Sigmoid colon (tissue), 7 donors: Measurements from ENCODE around the gene RPL14. TPM values are rescaled to one million over a fixed set of nuclear protein-coding genes. Genes with fewer than 3 reads are reported as not detected.

Experiments used
- DNase-seq: peaks from one replicate; pipeline ENCODE4 v3.0.0-alpha.2; 2019
- H3K27ac ChIP-seq, 4 donors: fragments of 200-600 bp; sonication (generic); one replicate each; pipeline ENCODE4 v1.5.1; 2016 to 2019; ENCODE audit warnings: mild to moderate bottlenecking in 1 of 4
- H3K27me3 ChIP-seq, 3 donors: fragments of 200-600 bp; sonication (generic); one replicate each; pipeline ENCODE4 v1.5.1; 2019; ENCODE audit warnings: mild to moderate bottlenecking in 1 of 3
- H3K36me3 ChIP-seq, 4 donors: fragments of 200-600 bp; sonication (generic); one replicate each; pipeline ENCODE4 v1.5.1; 2016 to 2019
- H3K4me1 ChIP-seq, 4 donors: fragments of 200-600 bp; sonication (generic); one replicate each; pipeline ENCODE4 v1.5.1; 2017 to 2019
- H3K4me3 ChIP-seq, 4 donors: fragments of 200-600 bp; sonication (generic); one replicate each; pipeline ENCODE4 v1.5.1; 2017 to 2019; ENCODE audit warnings: mild to moderate bottlenecking in 2 of 4, moderate library complexity in 1 of 4
- H3K9me3 ChIP-seq, 4 donors: fragments of 200-600 bp in 3 of 4; sonication (generic) in 3 of 4; one replicate each; pipeline versions ENCODE4 v1.5.1 to v1.6.1; 2013 to 2019
- EP300 ChIP-seq, 4 donors: sonication (generic); formaldehyde crosslinking; IDR thresholded peaks; one replicate each; pipeline ENCODE4 v1.6.1; 2017; ENCODE audit warnings: antibody characterized with exemption in 4 of 4
- POLR2A ChIP-seq, 2 donors: fragments of 450-650 bp; IDR thresholded peaks; one replicate each; pipeline ENCODE4 v1.6.1; 2016; ENCODE audit warnings: antibody characterized with exemption in 2 of 2, mild to moderate bottlenecking in 2 of 2, moderate library complexity in 2 of 2
- POLR2AphosphoS5 ChIP-seq, 4 donors: sonication (generic); formaldehyde crosslinking; IDR thresholded peaks; one replicate each; pipeline ENCODE4 v1.6.1; 2017; ENCODE audit warnings: antibody characterized with exemption in 4 of 4
- WGBS, 2 donors: extraction: QIAGEN DNeasy Blood & Tissue Kit; methylation state at CpG; one replicate each; pipeline ENCODE4 v1.1.7; 2013; 5-methylcytosine and 5-hydroxymethylcytosine counted together
- intact Hi-C: fragments of 100-400 bp; cut with DNase I; formaldehyde crosslinking; loops from one replicate; pipeline ENCODE4 v1.15.1; 2023
- polyA plus RNA-seq, 3 donors: library from polyadenylated mRNA; stranded (reverse); fragments of 200-250 nt; gene quantifications; one replicate each; pipeline ENCODE4 v1.2.3, GENCODE V29; 2013
- total RNA-seq, 4 donors: library from RNA; depleted of rRNA; stranded (reverse); fragments of >200 nt; gene quantifications; one replicate each; pipeline ENCODE4 v1.1.0, GENCODE V29; 2016
- TF ChIP-seq, protein P1 (sequence below), 4 experiments: fragments of 450-650 bp in 3 of 4; fragments of 200-600 bp in 1 of 4; IDR thresholded peaks; one replicate each; pipeline ENCODE4 v1.5.1; 2016 to 2019; ENCODE audit warnings: antibody characterized with exemption in 4 of 4, mild to moderate bottlenecking in 3 of 4, moderate library complexity in 2 of 4
- donor health status: healthy with polysubstance abuse.
- donor health status: Bipolar disorder and iron deficiency.
- donor health status: healthy.

The RPL14 gene
- total and polyA plus RNA-seq, 7 donors, result 447 to 1,712 (median 619) TPM

DNA sequence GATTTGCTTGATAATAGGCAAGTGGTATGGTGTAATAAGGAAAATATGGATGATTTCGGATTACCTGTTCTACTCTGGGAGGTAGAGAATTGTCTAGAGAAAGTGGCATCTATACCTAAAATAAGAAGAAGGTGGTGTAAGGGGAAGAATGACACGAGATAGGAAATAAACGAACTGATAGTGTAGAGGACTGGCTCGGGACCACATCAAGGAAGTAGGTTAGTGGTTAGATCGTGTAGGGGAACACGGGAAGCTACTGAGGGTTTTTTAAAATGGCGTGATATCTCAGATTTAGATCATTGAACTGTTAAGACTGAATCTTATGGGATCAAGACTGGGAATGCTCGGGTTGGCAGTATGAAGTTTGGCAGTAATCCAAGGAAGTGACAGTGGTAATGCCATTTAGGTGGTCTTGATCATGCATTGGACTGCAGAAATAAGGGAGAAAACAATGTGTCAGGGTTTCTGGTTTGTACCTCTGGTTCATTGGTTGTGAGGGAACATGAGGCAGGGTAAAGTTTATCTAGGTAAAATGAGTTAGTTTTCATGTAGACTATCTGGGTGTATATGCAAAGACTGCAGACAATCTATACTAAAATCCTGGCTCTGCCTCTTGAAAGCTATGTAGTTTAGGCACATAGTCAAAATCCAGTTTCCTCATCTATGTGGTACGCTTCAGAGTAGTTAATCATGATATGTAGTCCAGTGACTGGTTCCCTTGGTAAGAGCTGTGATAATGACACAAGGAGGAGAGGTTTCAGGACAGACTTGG lies 7.4 kb downstream of the RPL14 start:
- Histone ChIP-seq H3K36me3 (peaks cover 12 to 62% (median 39%) of the 10 kb centered on the region in 4 donors), H3K4me3 (no peak overlapping the region), H3K4me1 (no peaks in the 10 kb centered on the region), H3K9me3 (no peaks in the 10 kb centered on the region), H3K27ac (no peak overlapping the region), H3K27me3 (no peaks in the 10 kb centered on the region)
- TF ChIP-seq POLR2AphosphoS5 (IDR thresholded peaks at IDR 0.05), result peak in 1 of 4 donors; percentile 15
- no peak for TF ChIP-seq POLR2A (IDR thresholded peaks at IDR 0.05)
- TF ChIP-seq, protein P1, sequence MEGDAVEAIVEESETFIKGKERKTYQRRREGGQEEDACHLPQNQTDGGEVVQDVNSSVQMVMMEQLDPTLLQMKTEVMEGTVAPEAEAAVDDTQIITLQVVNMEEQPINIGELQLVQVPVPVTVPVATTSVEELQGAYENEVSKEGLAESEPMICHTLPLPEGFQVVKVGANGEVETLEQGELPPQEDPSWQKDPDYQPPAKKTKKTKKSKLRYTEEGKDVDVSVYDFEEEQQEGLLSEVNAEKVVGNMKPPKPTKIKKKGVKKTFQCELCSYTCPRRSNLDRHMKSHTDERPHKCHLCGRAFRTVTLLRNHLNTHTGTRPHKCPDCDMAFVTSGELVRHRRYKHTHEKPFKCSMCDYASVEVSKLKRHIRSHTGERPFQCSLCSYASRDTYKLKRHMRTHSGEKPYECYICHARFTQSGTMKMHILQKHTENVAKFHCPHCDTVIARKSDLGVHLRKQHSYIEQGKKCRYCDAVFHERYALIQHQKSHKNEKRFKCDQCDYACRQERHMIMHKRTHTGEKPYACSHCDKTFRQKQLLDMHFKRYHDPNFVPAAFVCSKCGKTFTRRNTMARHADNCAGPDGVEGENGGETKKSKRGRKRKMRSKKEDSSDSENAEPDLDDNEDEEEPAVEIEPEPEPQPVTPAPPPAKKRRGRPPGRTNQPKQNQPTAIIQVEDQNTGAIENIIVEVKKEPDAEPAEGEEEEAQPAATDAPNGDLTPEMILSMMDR (IDR thresholded peaks at IDR 0.05), result no peak
- no peak for TF ChIP-seq EP300 (IDR thresholded peaks at IDR 0.05)
- intact Hi-C loops, result no loop called here
- 65 to 71% methylated on average over 9 of the region's 9 CpGs for WGBS, 2 donors
- DNase-seq, result no peak

DNA sequence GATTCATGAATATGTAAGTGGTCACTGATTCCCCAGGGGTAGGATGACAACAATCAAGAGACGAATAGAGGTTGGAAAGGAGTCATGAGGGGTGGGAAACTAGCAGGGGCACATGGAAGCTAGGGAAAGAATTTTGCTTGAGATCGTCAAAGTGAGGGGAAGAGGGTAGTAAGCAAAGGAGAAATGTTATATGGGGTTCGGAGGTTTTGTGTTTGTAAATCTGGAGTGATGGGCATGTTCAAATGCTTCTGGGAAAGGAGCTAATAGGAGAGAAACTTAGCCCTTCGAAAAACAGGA lies 7.9 kb downstream of the RPL14 start:
- Histone ChIP-seq H3K36me3 (peaks cover 12 to 57% (median 36%) of the 10 kb centered on the region in 4 donors), H3K27ac (no peak overlapping the region), H3K4me3 (no peak overlapping the region), H3K27me3 (no peaks in the 10 kb centered on the region), H3K9me3 (no peaks in the 10 kb centered on the region), H3K4me1 (no peaks in the 10 kb centered on the region)
- no peak for TF ChIP-seq EP300 (IDR thresholded peaks at IDR 0.05)
- no peak for TF ChIP-seq POLR2AphosphoS5 (IDR thresholded peaks at IDR 0.05)
- TF ChIP-seq, protein P1 (IDR thresholded peaks at IDR 0.05), result no peak
- no peak for TF ChIP-seq POLR2A (IDR thresholded peaks at IDR 0.05)
- 87% methylated on average over 4 of the region's 4 CpGs for WGBS, 2 donors
- intact Hi-C loops, result no loop called here
- DNase-seq, result no peak

DNA sequence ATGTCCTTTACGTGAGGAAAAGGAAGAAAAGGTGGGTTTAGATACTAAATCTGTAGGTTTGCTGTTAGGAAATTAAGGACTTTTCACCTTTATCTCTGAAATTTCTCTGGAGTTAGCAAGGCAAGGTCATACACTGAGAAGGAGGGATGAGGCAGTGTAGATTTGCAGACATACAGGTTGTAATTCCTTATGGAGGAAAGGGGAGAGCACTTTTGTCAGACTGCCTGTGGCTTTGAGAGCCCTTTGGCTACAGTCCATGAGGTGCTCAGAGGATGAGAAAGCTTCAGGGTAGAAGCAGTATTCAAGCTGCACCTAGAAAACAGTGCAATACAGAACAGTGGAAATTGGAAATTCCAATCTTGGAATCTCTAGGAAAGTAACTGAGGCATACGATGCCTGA lies 8.3 kb downstream of the RPL14 start:
- no peak overlapping the region for H3K27ac ChIP-seq
- H3K27me3 ChIP-seq, result no peaks in the 10 kb centered on the region
- TF ChIP-seq POLR2A (IDR thresholded peaks at IDR 0.05) (no peak), EP300 (IDR thresholded peaks at IDR 0.05) (no peak), POLR2AphosphoS5 (IDR thresholded peaks at IDR 0.05) (no peak)
- no peaks in the 10 kb centered on the region for H3K4me1 ChIP-seq
- H3K4me3 ChIP-seq, result no peak overlapping the region
- H3K36me3 ChIP-seq, result peaks cover 12 to 53% (median 33%) of the 10 kb centered on the region in 4 donors
- whole genome bisulfite sequencing, 2 donors, result 85 to 90% methylated on average over 2 of the region's 2 CpGs
- no peaks in the 10 kb centered on the region for H3K9me3 ChIP-seq
- intact Hi-C loops, result no loop called here
- no peak for DNase-seq

DNA sequence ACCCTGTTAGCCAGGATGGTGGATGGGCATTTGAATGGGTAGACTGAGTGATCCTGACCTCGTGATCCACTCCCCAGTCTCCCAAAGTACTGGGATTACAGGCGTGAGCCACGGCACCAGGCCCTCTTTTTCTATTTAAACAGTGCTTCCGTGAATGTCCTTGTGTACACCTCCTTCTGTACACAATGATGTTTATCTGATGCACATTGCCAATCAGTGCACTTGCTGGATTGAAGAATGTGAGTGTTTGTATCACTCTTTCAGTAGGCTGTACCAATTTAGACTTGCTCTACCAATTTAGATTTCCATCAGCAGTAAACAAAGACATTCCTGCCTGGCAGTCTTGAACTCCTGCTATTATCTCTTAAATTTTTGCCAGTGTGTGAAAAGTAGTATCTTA lies 10.9 kb downstream of the RPL14 start:
- Histone ChIP-seq H3K9me3 (no peaks in the 10 kb centered on the region), H3K27me3 (no peaks in the 10 kb centered on the region), H3K27ac (no peak overlapping the region), H3K36me3 (peaks cover 6 to 27% (median 12%) of the 10 kb centered on the region in 4 donors), H3K4me1 (no peaks in the 10 kb centered on the region), H3K4me3 (no peak overlapping the region)
- intact Hi-C loops, result no loop called here
- DNase-seq, result no peak
- 27 to 59% methylated on average over 4 of the region's 4 CpGs for WGBS, 2 donors
- TF ChIP-seq POLR2AphosphoS5 (IDR thresholded peaks at IDR 0.05), result no peak
- TF ChIP-seq POLR2A (IDR thresholded peaks at IDR 0.05), result no peak
- TF ChIP-seq, protein P1 (IDR thresholded peaks at IDR 0.05), result no peak
- TF ChIP-seq EP300 (IDR thresholded peaks at IDR 0.05), result no peak

DNA sequence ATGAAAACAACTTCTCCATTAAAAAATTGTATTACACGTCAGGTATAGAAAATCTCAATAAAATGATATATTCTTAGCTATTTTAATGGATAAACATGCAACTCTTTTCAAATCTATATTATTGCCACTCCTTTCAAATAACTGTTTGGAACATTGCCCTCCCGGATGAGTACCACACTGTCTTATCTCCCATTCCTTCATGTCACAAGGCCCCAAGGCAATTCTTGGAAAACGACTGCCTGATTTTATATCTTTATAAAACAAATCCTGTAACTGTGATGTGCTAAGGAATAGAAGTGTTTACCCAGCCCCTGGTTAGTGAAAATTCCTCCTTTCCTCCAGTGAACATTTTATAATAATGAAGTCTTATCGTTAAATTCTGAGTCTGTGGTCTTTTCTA lies 13.6 kb downstream of the RPL14 start:
- Histone ChIP-seq H3K27me3 (no peaks in the 10 kb centered on the region), H3K4me3 (no peak overlapping the region), H3K9me3 (no peaks in the 10 kb centered on the region), H3K4me1 (no peaks in the 10 kb centered on the region), H3K36me3 (peaks cover 0 to 7% (median 0%) of the 10 kb centered on the region in 4 donors), H3K27ac (no peak overlapping the region)
- DNase-seq, result no peak
- WGBS, 2 donors, result 79 to 88% methylated on average over 4 of the region's 4 CpGs
- intact Hi-C loops, result no loop called here
- TF ChIP-seq, protein P1 (IDR thresholded peaks at IDR 0.05), result no peak
- TF ChIP-seq POLR2AphosphoS5 (IDR thresholded peaks at IDR 0.05), result no peak
- no peak for TF ChIP-seq POLR2A (IDR thresholded peaks at IDR 0.05)
- no peak for TF ChIP-seq EP300 (IDR thresholded peaks at IDR 0.05)
